H1 (cell line): ENCODE measurements around the gene LY6G6F. TPM values are rescaled to one million over a fixed set of nuclear protein-coding genes. Genes with fewer than 3 reads are reported as not detected.

Experiments used
- CHD2 ChIP-seq: IDR thresholded peaks from 2 replicates; pipeline ENCODE4 v1.6.1; 2012; ENCODE audit warnings: low read length, improper control_type of control experiment
- CHD7 ChIP-seq: fragments of 300-600 bp; sonication (generic); IDR thresholded peaks from 2 replicates; pipeline ENCODE4 v1.7.1; 2012; ENCODE audit warnings: low read length, moderate library complexity, mild to moderate bottlenecking, inconsistent platforms; ENCODE audit not compliant: insufficient replicate concordance
- CREB1 ChIP-seq: IDR thresholded peaks from 2 replicates; pipeline ENCODE4 v1.6.1; 2012; ENCODE audit warnings: inconsistent platforms
- EGR1 ChIP-seq: IDR thresholded peaks from 2 replicates; pipeline ENCODE4 v1.6.1; 2011; ENCODE audit warnings: low read depth, low read length, borderline replicate concordance
- EP300 ChIP-seq, 2 experiments: IDR thresholded peaks; 1 replicate in 1 of 2; 2 replicates in 1 of 2; pipeline ENCODE4 v1.6.1; 2011 to 2012; ENCODE audit warnings: low read depth in 2 of 2, low read length in 2 of 2, mild to moderate bottlenecking in 2 of 2, borderline replicate concordance in 1 of 2, inconsistent platforms in 1 of 2, moderate library complexity in 1 of 2
- RNF2 ChIP-seq: fragments of 200-900, 300-1000 bp; sonication (generic); IDR thresholded peaks from 2 replicates; pipeline ENCODE4 v1.7.1; 2016; ENCODE audit warnings: borderline replicate concordance, low read depth, mild to moderate bottlenecking, antibody characterized with exemption, low read length; ENCODE audit not compliant: poor library complexity, severe bottlenecking; ENCODE audit errors: missing control alignments
- RXRA ChIP-seq: IDR thresholded peaks from 2 replicates; pipeline ENCODE4 v1.6.1; 2011; ENCODE audit warnings: low read depth, mild to moderate bottlenecking, low read length, moderate library complexity; ENCODE audit not compliant: insufficient read depth
- SIRT6 ChIP-seq: IDR thresholded peaks from one replicate; pipeline ENCODE4 v1.7.1; 2012; ENCODE audit warnings: low read length, inconsistent platforms
- SP1 ChIP-seq: IDR thresholded peaks from 2 replicates; pipeline ENCODE4 v1.6.1; 2011; ENCODE audit warnings: low read depth, low read length
- SP2 ChIP-seq: IDR thresholded peaks from 2 replicates; pipeline ENCODE4 v1.6.1; 2012; ENCODE audit warnings: mild to moderate bottlenecking, low read length, inconsistent platforms
- TAF7 ChIP-seq: optimal IDR thresholded peaks from 2 replicates; pipeline ENCODE3; 2011; ENCODE audit warnings: low read depth, mild to moderate bottlenecking, inconsistent platforms, low read length, moderate library complexity, borderline replicate concordance
- polyA plus RNA-seq, 7 experiments: library from polyadenylated mRNA; depleted of rRNA in 3 of 7; stranded (reverse) in 5 of 7; unstranded in 2 of 7; fragments of >200 nt in 5 of 7; fragments of 200-250 nt in 2 of 7; gene quantifications; 1 replicate in 5 of 7; 2 replicates in 1 of 7; 4 replicates in 1 of 7; pipeline versions ENCODE4 v1.2.1 to v1.2.3, GENCODE V29; 2011 to 2013; ENCODE audit warnings: missing spikeins in 2 of 7, mixed read lengths in 2 of 7
- total RNA-seq: library from RNA; stranded (reverse); fragmentation: NEBNext Ultra II Directional; extraction: Animal tissue kit (Norgen Biotek cat#: 25700); gene quantifications from 2 replicates; pipeline ENCODE4 v1.2.1, GENCODE V29; 2021

LY6G6F gene
- total and polyA plus RNA-seq, 2 of the 8 experiments (the other 6 are each of a cell fraction or from before 2014, with no cell fraction given) = not detected

GRCh38 chr6:31723980-31724691 lies 17.5 kb downstream of the LY6G6F start (continued):
- TF ChIP-seq CHD7 (no peak), SP1 (no peak), CREB1 (no peak), RXRA (no peak), SP2 (no peak), CHD2 (no peak), SIRT6 (no peak), RNF2 (no peak), EP300 (IDR thresholded peaks at IDR 0.05; ENCODE audit: borderline replicate concordance in 1 of 2, low read depth in 2 of 2, low read length in 2 of 2) (no peak), EGR1 (no peak), TAF7 (no peak)
